GM06990 (cell line): ENCODE data around the gene B2M.
"Not testable (repeated sequence)": the region's sequence is repeated elsewhere in the genome, so short reads cannot be mapped to it uniquely, and the experiment has no call there.

Experiments used
- DNase-seq: peaks from one replicate; pipeline ENCODE4 v3.0.0-alpha.2; 2011; ENCODE audit not compliant: insufficient read length; ENCODE audit errors: extremely low read depth
- H3K27me3 ChIP-seq: replicated peaks from 2 replicates; pipeline ENCODE4 v1.6.0; 2011; ENCODE audit warnings: low read length; ENCODE audit not compliant: control insufficient read depth, insufficient read depth
- H3K36me3 ChIP-seq: 2 replicates; pipeline ENCODE4 v1.5.1; 2011; ENCODE audit warnings: low read length; ENCODE audit not compliant: control insufficient read depth, insufficient read depth
- H3K4me3 ChIP-seq: replicated peaks from 2 replicates; pipeline ENCODE4 v1.5.1; 2011; ENCODE audit warnings: low read depth, mild to moderate bottlenecking, control low read depth, low read length
- CTCF ChIP-seq: IDR thresholded peaks from 2 replicates; pipeline ENCODE4 v1.5.1; 2011; ENCODE audit warnings: low read length, control low read depth, mild to moderate bottlenecking, inconsistent platforms; ENCODE audit not compliant: insufficient read depth, poor library complexity, severe bottlenecking

The B2M gene

GRCh38 chr15:44718927-44719292 lies 7.6 kb downstream of the B2M start:
- TF ChIP-seq CTCF = no peak
- peaks cover 27% of the 10 kb centered on the region for H3K36me3 ChIP-seq
- no peak overlapping the region for H3K4me3 ChIP-seq
- DNase-seq = no peak
- H3K27me3 ChIP-seq = no peaks in the 10 kb centered on the region

GRCh38 chr15:44719293-44719999 lies 8.1 kb downstream of the B2M start:
- TF ChIP-seq CTCF = no peak
- peaks cover 23% of the 10 kb centered on the region for H3K36me3 ChIP-seq
- H3K4me3 ChIP-seq = no peak overlapping the region
- H3K27me3 ChIP-seq = no peaks in the 10 kb centered on the region
- DNase-seq = peak; percentile 74

- H3K36me3 ChIP-seq = peaks cover 22% of the 10 kb centered on the region
- not testable (repeated sequence) for H3K4me3 ChIP-seq, H3K27me3 ChIP-seq
Measured at GRCh38 chr15:44720000-44720435, 8.7 kb downstream of the B2M start.

GRCh38 chr15:44720460-44721176 lies 9.3 kb downstream of the B2M start:
- Histone ChIP-seq H3K27me3 (no peaks in the 10 kb centered on the region), H3K36me3 (peaks cover 18% of the 10 kb centered on the region), H3K4me3 (no peak overlapping the region)
- TF ChIP-seq CTCF = no peak
- DNase-seq = no peak

More at GRCh38 chr15:44720000-44720435, 8.7 kb downstream of the B2M start:
- DNase-seq = not testable (repeated sequence)

- H3K4me3 ChIP-seq = no peak overlapping the region
- H3K36me3 ChIP-seq = peaks cover 6% of the 10 kb centered on the region
Measured at GRCh38 chr15:44722011-44722410, 10.7 kb downstream of the B2M start.

More at GRCh38 chr15:44722011-44722410, 10.7 kb downstream of the B2M start:
- TF ChIP-seq CTCF = no peak
- no peak for DNase-seq
- H3K27me3 ChIP-seq = no peaks in the 10 kb centered on the region
